Activated T-helper 2 cell treated with anti-CD3 and anti-CD28 coated beads, Interferon-gamma antibody, Interleukin-2, Interleukin-4, amounts not matched to agents 10 μg/mL and 5 μg/mL and 100 μg/mL, durations not matched to agents 14 hours and 24 hours and 36 hours (primary cell): Measurements from ENCODE around the gene CHMP3. TPM values are rescaled to one million over a fixed set of nuclear protein-coding genes. Genes with fewer than 3 reads are reported as not detected.
A peak's percentile ranks its signal among the peaks of the same experiment; 100 is the strongest.

Experiments used
- DNase-seq: peaks from one replicate; pipeline ENCODE4 v3.0.0; 2021; ENCODE audit warnings: low spot score
- H3K27ac Mint-ChIP-seq: one replicate; pipeline ENCODE4 v1.8.0; 2021; ENCODE audit warnings: mixed read lengths
- H3K27me3 Mint-ChIP-seq: one replicate; pipeline ENCODE4 v1.8.0; 2021; ENCODE audit warnings: low read depth, mixed read lengths
- H3K36me3 Mint-ChIP-seq: one replicate; pipeline ENCODE4 v1.8.0; 2021; ENCODE audit warnings: low read depth, mixed read lengths
- H3K4me1 Mint-ChIP-seq: one replicate; pipeline ENCODE4 v1.8.0; 2021; ENCODE audit warnings: low read depth, mixed read lengths
- H3K4me3 Mint-ChIP-seq: one replicate; pipeline ENCODE4 v1.8.0; 2021; ENCODE audit warnings: low read depth, mild to moderate bottlenecking, moderate library complexity, mixed read lengths
- H3K9me3 Mint-ChIP-seq: one replicate; pipeline ENCODE4 v1.8.0; 2021; ENCODE audit warnings: mixed read lengths
- intact Hi-C: fragments of 100-400 bp; cut with micrococcal nuclease; formaldehyde crosslinking; loops from one replicate; pipeline ENCODE4 v1.15.1; 2023
- total RNA-seq: library from RNA; stranded (reverse); gene quantifications from 2 replicates; pipeline ENCODE4 v1.2.3, GENCODE V29; 2022

Gene CHMP3
- total RNA-seq, 1 donor from 2014 or later = 31.4 TPM

GRCh38 chr2:86471637-86472036, 91.6 kb downstream of the CHMP3 start:
- H3K27me3 Mint-ChIP-seq = no peaks in the 10 kb centered on the region
- H3K4me3 Mint-ChIP-seq = no peak overlapping the region
- peaks cover 54% of the 10 kb centered on the region for H3K4me1 Mint-ChIP-seq
- no peak overlapping the region for H3K27ac Mint-ChIP-seq
- DNase-seq = no peak
- intact Hi-C loops = no loop called here
- H3K36me3 Mint-ChIP-seq = peaks cover 88% of the 10 kb centered on the region
- no peaks in the 10 kb centered on the region for H3K9me3 Mint-ChIP-seq

DNA sequence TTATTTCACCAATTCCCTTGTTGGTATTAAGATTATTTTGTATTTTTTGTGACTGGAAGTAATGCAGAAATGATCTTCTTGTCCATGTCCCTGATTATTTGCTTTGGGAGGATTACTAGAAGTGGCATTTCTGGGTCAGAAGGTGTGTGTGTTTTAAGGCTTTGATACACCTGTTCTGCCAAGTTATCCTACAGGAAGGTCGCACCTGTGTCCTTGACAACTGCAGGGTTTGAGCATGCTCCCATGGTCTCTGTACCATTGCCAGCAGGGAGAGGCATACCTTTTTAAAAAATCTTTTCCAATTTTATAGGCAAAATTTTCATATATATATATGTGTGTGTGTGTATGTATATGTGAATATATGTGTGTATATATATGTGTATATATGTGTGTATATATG, 92.4 kb downstream of the CHMP3 start:
- Mint-ChIP-seq H3K27me3 (no peaks in the 10 kb centered on the region), H3K36me3 (peaks cover 90% of the 10 kb centered on the region), H3K9me3 (no peaks in the 10 kb centered on the region), H3K4me1 (peaks cover 55% of the 10 kb centered on the region), H3K27ac (no peak overlapping the region), H3K4me3 (no peak overlapping the region)
- no peak for DNase-seq
- intact Hi-C loops = no loop called here

- Mint-ChIP-seq H3K4me3 (peak overlapping the region; percentile 58), H3K9me3 (no peaks in the 10 kb centered on the region), H3K27me3 (no peaks in the 10 kb centered on the region), H3K4me1 (peaks cover 61% of the 10 kb centered on the region), H3K36me3 (peaks cover 90% of the 10 kb centered on the region), H3K27ac (peak overlapping the region; percentile 89)
- DNase-seq = peak; percentile 40
- intact Hi-C loops = no loop called here
Observed at GRCh38 chr2:86468162-86469033, 94.8 kb downstream of the CHMP3 start.

- Mint-ChIP-seq H3K4me3 (no peak overlapping the region), H3K27ac (no peak overlapping the region), H3K27me3 (no peaks in the 10 kb centered on the region), H3K9me3 (no peaks in the 10 kb centered on the region), H3K36me3 (peaks cover 87% of the 10 kb centered on the region), H3K4me1 (peaks cover 56% of the 10 kb centered on the region)
- DNase-seq = no peak
- intact Hi-C loops = no loop called here
Observed at GRCh38 chr2:86466306-86466705, 96.9 kb downstream of the CHMP3 start.

- peak overlapping the region; percentile 33 for H3K4me3 Mint-ChIP-seq
- peaks cover 92% of the 10 kb centered on the region for H3K36me3 Mint-ChIP-seq
- intact Hi-C loops = loop anchor here (2.0 to 5.0 kb wide), 2 partner anchors 22 to 158 kb away; partner anchors contain the start of gene RNF103
- peak overlapping the region; percentile 75 for H3K27ac Mint-ChIP-seq
- H3K27me3 Mint-ChIP-seq = no peaks in the 10 kb centered on the region
- DNase-seq = no peak
- H3K9me3 Mint-ChIP-seq = no peaks in the 10 kb centered on the region
- peaks cover 52% of the 10 kb centered on the region for H3K4me1 Mint-ChIP-seq
Observed at GRCh38 chr2:86464652-86465051, 98.6 kb downstream of the CHMP3 start.

DNA sequence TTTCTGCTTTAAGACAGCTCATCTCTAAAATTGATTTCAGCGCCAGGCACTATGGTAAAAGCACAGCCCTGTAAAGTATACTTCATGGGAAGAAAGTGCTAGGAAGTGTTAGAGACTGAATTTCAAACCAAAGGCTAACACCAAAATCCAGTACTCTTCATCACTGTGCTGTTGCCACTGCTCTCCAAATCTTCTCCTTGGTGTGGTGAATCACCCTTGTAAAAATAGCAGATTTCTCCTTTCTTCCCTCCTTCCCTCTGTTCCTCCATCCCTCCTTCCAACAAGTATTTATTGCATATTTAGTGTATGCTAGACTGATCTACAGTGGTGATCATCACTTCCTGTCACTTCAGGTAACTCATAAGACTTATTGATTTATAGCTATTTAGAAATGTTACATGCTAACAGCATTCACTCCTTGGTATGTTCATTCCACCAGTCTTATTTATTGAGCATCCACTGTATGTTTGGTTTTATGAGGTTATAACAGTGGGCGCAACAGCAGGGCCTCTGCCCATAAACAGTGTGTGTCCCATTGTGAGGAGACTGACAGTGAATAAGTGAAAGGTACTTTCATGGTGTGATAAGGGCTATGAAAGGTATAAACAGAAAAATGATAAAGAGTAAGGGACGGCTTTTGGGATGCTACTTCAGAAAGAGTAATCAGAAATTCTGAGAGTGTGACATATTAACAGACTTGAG, 102.0 kb downstream of the CHMP3 start:
- Mint-ChIP-seq H3K27me3 (no peaks in the 10 kb centered on the region), H3K9me3 (no peaks in the 10 kb centered on the region), H3K27ac (no peak overlapping the region), H3K36me3 (peaks cover 92% of the 10 kb centered on the region), H3K4me1 (peaks cover 29% of the 10 kb centered on the region), H3K4me3 (no peak overlapping the region)
- intact Hi-C loops = loop anchor here (5.0 kb wide), 1 partner anchor 161 kb away; the partner anchor contains the start of gene RNF103
- DNase-seq = no peak

- no peaks in the 10 kb centered on the region for H3K27me3 Mint-ChIP-seq
- intact Hi-C loops = no loop called here
- H3K27ac Mint-ChIP-seq = no peak overlapping the region
- H3K36me3 Mint-ChIP-seq = peaks cover 94% of the 10 kb centered on the region
- no peak for DNase-seq
- H3K4me3 Mint-ChIP-seq = no peak overlapping the region
- no peaks in the 10 kb centered on the region for H3K9me3 Mint-ChIP-seq
- H3K4me1 Mint-ChIP-seq = peaks cover 9% of the 10 kb centered on the region
Observed at GRCh38 chr2:86455181-86455580, 108.1 kb downstream of the CHMP3 start.

GRCh38 chr2:86454238-86454637, 109.0 kb downstream of the CHMP3 start:
- Mint-ChIP-seq H3K4me1 (peaks cover 15% of the 10 kb centered on the region), H3K27ac (no peak overlapping the region), H3K27me3 (no peaks in the 10 kb centered on the region), H3K4me3 (no peak overlapping the region), H3K9me3 (no peaks in the 10 kb centered on the region), H3K36me3 (peaks cover 94% of the 10 kb centered on the region)
- intact Hi-C loops = no loop called here
- DNase-seq = no peak

DNA sequence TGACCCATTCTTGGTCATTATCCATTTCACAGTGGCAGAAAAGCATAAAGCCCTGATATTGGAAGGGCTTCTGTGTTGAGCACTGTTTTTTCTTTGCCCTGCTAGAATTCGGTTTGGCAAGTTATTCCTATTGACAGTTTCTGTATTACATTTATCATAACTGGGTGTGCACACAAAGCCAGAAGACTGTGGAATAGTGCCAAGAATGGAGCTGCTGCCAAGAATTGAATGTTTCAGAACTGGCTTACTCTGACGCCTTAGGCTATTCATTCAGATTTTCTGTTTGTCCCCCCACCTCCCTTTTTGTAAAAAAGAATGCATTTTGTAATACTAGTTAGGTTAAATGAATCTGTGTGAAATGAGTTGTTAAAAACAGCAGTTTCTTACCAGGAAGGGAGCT, 109.4 kb downstream of the CHMP3 start:
- Mint-ChIP-seq H3K4me3 (no peak overlapping the region), H3K27me3 (no peaks in the 10 kb centered on the region), H3K27ac (no peak overlapping the region), H3K4me1 (peaks cover 19% of the 10 kb centered on the region), H3K36me3 (peaks cover 94% of the 10 kb centered on the region), H3K9me3 (no peaks in the 10 kb centered on the region)
- no peak for DNase-seq
- intact Hi-C loops = no loop called here

Other genes with a start within 250 kb of the CHMP3 start
- 0.62 and 0.71 TPM in 2 replicates for gene REEP1, start 225.8 kb downstream of the CHMP3 start, total RNA-seq
- gene KDM3A, start 122.1 kb downstream of the CHMP3 start, total RNA-seq = 74.5 and 78.2 TPM in 2 replicates
- gene RNF103, start 60.4 kb upstream of the CHMP3 start, total RNA-seq = 12.4 and 12.7 TPM in 2 replicates
- gene RMND5A, start 156.8 kb upstream of the CHMP3 start, total RNA-seq = 36.6 and 38.1 TPM in 2 replicates
- gene CD8A, start 227.5 kb upstream of the CHMP3 start, total RNA-seq = 1.8 and 2.8 TPM in 2 replicates